HG02884 (cell line): ENCODE measurements around the gene ZFP57.
"Not testable (repeated sequence)": the region's sequence is repeated elsewhere in the genome, so short reads cannot be mapped to it uniquely, and the experiment has no call there.

Source experiments
- ATAC-seq: cut with Tn5 transposase; IDR thresholded peaks from one replicate; pipeline ENCODE4 v1.9.1; 2021; ENCODE audit warnings: mild to moderate bottlenecking, moderate library complexity; ENCODE audit not compliant: unreplicated experiment

ZFP57 gene

DNA sequence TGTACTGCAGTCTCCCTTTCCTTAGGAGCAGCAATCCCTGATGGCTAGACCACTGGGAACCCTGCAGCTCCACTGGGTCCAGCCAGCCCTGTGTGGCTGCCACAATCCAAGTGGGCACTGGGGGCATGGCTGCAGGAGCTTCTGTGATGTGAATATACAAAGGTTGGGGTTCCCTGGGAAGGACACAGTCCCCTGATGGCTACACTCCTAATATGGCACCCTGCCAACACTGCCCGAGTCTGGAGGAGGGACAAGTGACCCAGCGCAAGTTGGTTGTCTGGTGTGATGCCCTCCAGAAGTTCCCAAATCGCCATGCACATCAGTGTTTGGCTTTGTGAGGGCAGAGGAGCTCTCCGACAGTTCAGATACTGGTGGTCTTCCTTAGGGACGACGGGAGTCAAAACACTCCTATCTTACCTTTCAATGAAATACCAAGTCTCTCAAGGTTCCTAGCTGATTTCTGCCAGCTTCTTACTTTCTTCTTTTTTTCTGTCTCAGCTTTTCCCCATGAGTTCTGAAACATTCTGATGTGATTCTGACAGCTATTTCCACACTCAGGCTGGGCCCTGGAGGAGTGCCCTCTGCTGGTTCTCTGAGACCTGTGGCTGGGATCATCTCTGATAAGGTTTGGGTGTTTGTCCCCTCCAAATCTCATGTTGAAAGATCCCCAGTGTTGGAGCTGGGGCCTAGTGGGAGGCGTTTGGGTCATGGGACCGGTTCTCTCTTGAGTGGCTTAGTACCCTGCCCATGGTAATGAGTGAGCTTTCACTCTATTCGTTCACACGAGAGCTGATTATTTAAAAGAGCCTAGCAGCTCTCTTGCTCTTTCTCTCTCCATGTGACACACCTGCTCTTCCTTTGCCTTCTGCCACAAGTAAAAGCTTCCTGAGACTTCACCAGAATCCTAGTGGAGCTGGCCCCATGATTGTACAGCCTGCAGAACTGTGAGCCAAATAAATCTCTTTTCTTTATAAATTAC lies 15.5 kb upstream of the ZFP57 start:
- no peak for ATAC-seq

- no peak for ATAC-seq
Observed at GRCh38 chr6:29694637-29695036, 13.7 kb upstream of the ZFP57 start.

DNA sequence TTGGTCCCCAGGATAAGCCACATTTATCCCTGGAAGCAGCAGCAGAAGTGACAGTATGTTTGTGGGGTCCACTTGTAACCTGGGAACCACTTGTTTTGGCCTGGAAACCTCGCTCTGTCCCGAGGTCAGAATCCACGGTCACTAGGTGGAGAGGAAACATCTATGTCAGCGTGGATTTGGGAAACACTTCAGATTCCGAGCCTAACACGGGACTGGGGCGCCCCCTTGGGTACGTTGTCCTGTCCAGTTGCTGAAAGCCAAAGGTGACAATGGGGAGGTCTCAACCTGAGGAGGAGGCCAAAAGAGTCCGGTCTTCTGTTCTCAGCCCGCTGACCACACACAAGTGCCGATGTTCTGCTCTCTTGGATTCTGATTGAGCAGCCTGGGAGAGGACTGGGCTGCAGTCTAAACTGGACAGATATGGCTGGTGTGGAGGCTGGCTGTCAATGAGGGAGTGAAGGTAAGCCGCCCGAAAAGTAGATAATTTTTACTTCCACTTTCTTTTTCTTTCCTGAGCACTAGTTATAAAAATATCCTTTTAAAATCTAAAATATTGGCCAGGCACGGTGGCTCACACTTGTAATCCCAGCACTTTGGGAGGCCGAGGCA lies 4.9 kb upstream of the ZFP57 start:
- ATAC-seq = no peak

DNA sequence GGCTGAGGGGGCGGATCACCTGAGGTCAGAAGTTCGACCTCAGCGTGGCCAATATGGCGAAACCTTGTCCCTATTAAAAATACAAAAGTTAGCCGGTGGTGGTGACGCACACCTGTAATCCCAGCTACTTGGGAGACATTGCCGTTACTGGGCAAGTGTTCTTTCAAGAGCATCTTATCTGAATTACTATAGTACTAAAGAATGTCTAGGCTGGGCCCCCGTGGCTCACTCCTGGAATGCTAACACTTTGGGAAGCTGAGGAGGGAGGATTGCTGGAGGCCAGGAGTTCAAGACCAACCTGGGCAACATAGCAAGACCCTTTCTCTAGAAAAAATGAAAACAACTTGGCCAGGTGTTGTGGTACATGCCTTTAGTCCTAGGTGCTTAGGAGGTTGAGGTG lies 859 bp upstream of the ZFP57 start:
- no peak for ATAC-seq

DNA sequence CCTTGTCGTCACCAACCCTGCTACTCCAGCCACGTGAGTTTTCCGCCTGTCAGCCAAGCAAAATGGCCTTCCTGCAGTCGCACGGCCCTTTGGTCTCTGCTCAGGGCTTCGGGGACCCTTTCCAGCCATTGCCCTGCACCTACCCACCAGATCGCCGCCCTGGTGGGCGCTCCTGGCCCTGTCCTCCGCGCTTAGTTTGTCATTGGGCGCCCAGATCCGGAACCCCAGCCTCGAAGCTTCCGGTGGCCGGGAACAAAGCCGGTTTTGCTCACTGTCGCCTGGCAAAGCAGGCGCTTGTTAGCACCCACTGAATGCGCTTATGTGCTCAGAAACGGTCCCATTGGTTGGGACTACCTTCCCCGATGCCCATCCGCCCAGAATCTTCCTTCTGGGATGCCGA lies 536 bp downstream of the ZFP57 start:
- ATAC-seq = no peak

GRCh38 chr6:29679962-29680361 lies 990 bp downstream of the ZFP57 start:
- no peak for ATAC-seq

GRCh38 chr6:29678114-29678513 lies 2.8 kb downstream of the ZFP57 start:
- ATAC-seq = no peak

GRCh38 chr6:29676981-29677601 lies 3.9 kb downstream of the ZFP57 start:
- no peak for ATAC-seq

GRCh38 chr6:29675561-29675960 lies 5.4 kb downstream of the ZFP57 start:
- ATAC-seq = no peak

DNA sequence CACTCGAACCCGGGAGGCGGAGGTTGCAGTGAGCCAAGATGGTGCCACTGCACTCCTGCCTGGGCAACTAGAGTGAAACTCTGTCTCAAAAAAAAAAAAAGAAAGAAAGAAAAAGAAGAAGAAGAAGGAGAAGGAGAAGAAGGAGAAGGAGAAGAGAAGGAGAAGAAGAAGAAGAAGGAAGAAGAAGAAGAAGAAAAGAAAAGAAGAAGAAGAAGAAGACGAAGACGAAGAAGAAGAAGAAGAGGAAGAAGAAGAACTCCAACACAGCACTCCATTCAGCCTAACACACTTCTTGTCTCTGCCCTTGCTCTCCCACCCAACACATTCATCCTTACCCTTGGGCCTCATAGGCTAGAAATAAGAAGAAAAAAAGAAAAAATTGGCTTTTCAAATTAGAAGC lies 6.9 kb downstream of the ZFP57 start:
- ATAC-seq = no peak

- ATAC-seq = no peak
Observed at GRCh38 chr6:29673161-29673560, 7.8 kb downstream of the ZFP57 start.

- ATAC-seq = not testable (repeated sequence)
Observed at GRCh38 chr6:29672116-29672515, 8.8 kb downstream of the ZFP57 start.

- ATAC-seq = no peak
Observed at GRCh38 chr6:29671026-29671425, 9.9 kb downstream of the ZFP57 start.

GRCh38 chr6:29667158-29667557 lies 13.8 kb downstream of the ZFP57 start:
- ATAC-seq = no peak

DNA sequence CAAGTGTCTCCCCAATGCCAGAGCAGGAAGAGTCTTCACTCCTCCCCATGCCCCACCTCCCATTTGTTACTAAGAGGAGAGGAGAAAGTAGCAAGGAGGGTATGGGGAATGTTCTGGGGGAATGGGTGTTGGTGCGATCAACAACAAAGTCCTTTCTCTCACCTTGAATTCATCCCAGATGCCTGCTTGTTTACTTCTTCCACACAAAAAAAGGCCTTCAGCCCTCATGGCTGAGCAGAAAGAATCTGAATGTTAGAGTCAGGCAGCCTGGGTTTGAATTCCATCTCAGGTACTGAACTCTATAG lies 14.2 kb downstream of the ZFP57 start:
- no peak for ATAC-seq

- ATAC-seq = no peak
Observed at GRCh38 chr6:29665942-29666825, 14.8 kb downstream of the ZFP57 start.

- no peak for ATAC-seq
Observed at GRCh38 chr6:29663300-29664042, 17.5 kb downstream of the ZFP57 start.

GRCh38 chr6:29661502-29662141 lies 19.3 kb downstream of the ZFP57 start:
- not testable (repeated sequence) for ATAC-seq

- no peak for ATAC-seq
Observed at GRCh38 chr6:29661071-29661470, 19.9 kb downstream of the ZFP57 start.

- no peak for ATAC-seq
Observed at GRCh38 chr6:29656798-29657197, 24.2 kb downstream of the ZFP57 start, which contains the start of gene MOG. Gene MOG (plus strand): TSS chr6:29657092. CDS start chr6:29657210, 118 bp downstream.
